HCT116 (cell line): Measurements from ENCODE around the gene IL6ST. TPM values are rescaled to one million over a fixed set of nuclear protein-coding genes. Genes with fewer than 3 reads are reported as not detected.

Experiments
- ATAC-seq: fragments of 200-7000 bp; cut with Tn5 transposase; 2 replicates; pipeline ENCODE4 v1.9.1; 2020; ENCODE audit warnings: mild to moderate bottlenecking, moderate library complexity
- BruUV-seq: library from RNA; stranded (reverse); fragments of 400-500 nt; replicated peaks from 2 replicates; lab custom pipeline; 2021; lab: Mats Ljungman, UMichigan
- CTCF ChIA-PET: fragments of 300-600 bp; sonication (Branson Sonifier 250); formaldehyde crosslinking; loops from one replicate; lab custom pipeline; 2021; ENCODE audit warnings: antibody characterized with exemption; lab: Charles Lee
- POLR2A ChIA-PET: fragments of 300-600, 350-600 bp; sonication (Branson Sonifier 250); formaldehyde crosslinking; loops from one replicate; lab custom pipeline; 2021; ENCODE audit warnings: antibody characterized with exemption; lab: Charles Lee
- RAD21 ChIA-PET, 2 experiments: fragments of 300-600 bp; sonication (Branson Sonifier 250); formaldehyde crosslinking; loops; one replicate each; lab custom pipeline; 2023; ENCODE audit warnings: low total read pairs in 2 of 2; ENCODE audit not compliant: uncharacterized antibody in 2 of 2, unreplicated experiment in 2 of 2, low non-redundant PET in 1 of 2; lab: Charles Lee
- DNase-seq: peaks from one replicate; pipeline ENCODE4 v3.0.0-alpha.2; 2010; ENCODE audit warnings: low read depth, low spot score
- H2AFZ ChIP-seq: fragments of 200-600 bp; shearing (Covaris generic), sonication (generic); 2 replicates; pipeline ENCODE4 v1.6.1; 2017; ENCODE audit warnings: low read depth, mixed run types, mixed read lengths, antibody characterized with exemption, low read length; ENCODE audit not compliant: poor library complexity, severe bottlenecking
- H3K27ac ChIP-seq: 2 replicates; pipeline ENCODE4 v1.5.1; 2012; ENCODE audit warnings: low read depth, low read length
- H3K27me3 ChIP-seq: fragments of 200-600 bp; sonication (generic); 2 replicates; pipeline ENCODE4 v1.6.1; 2016; ENCODE audit warnings: mixed run types, low read length, mixed read lengths; ENCODE audit not compliant: insufficient read depth
- H3K36me3 ChIP-seq, 2 experiments: fragments of 200-500 bp in 1 of 2; fragments of 200-600 bp in 1 of 2; sonication (Bioruptor generic) in 1 of 2; sonication (generic) in 1 of 2; 2 replicates each; pipeline versions ENCODE4 v1.5.1 to v1.6.1; 2014 to 2016; ENCODE audit warnings: low read length in 2 of 2, inconsistent platforms in 1 of 2, mixed read lengths in 1 of 2, mixed run types in 1 of 2; ENCODE audit not compliant: insufficient read depth in 2 of 2, control insufficient read depth in 1 of 2
- H3K4me1 ChIP-seq, 2 experiments: fragments of 200-600 bp in 1 of 2; sonication (generic) in 1 of 2; 2 replicates each; pipeline versions ENCODE4 v1.5.1 to v1.6.1; 2012 to 2017; ENCODE audit warnings: low read length in 2 of 2, inconsistent platforms in 1 of 2, mild to moderate bottlenecking in 1 of 2, mixed read lengths in 1 of 2, mixed run types in 1 of 2, moderate library complexity in 1 of 2; ENCODE audit not compliant: insufficient read depth in 2 of 2, control insufficient read depth in 1 of 2
- H3K4me2 ChIP-seq: fragments of 200-600 bp; sonication (generic); 2 replicates; pipeline ENCODE4 v1.6.1; 2017; ENCODE audit warnings: mixed run types, low read length, mixed read lengths
- H3K4me3 ChIP-seq, 2 experiments: fragments of 200-600 bp in 1 of 2; sonication (generic) in 1 of 2; replicated peaks in 1 of 2; 2 replicates each; pipeline ENCODE4 v1.5.1; 2011 to 2016; ENCODE audit warnings: low read length in 2 of 2, control low read depth in 1 of 2, low read depth in 1 of 2, mild to moderate bottlenecking in 1 of 2, mixed read lengths in 1 of 2, mixed run types in 1 of 2
- H3K79me2 ChIP-seq: fragments of 200-600 bp; sonication (generic); 2 replicates; pipeline ENCODE4 v1.6.1; 2017; ENCODE audit warnings: mild to moderate bottlenecking, mixed run types, low read length, moderate library complexity, mixed read lengths; ENCODE audit not compliant: insufficient read depth
- H3K9ac ChIP-seq: fragments of 200-600 bp; sonication (generic); 2 replicates; pipeline ENCODE4 v1.6.1; 2016; ENCODE audit warnings: low read length, mixed read lengths
- H3K9me2 ChIP-seq: fragments of 200-600 bp; sonication (generic), shearing (Covaris generic); 2 replicates; pipeline ENCODE4 v1.6.1; 2017; ENCODE audit warnings: mixed run types, mild to moderate bottlenecking, moderate library complexity; ENCODE audit not compliant: insufficient read depth
- H3K9me3 ChIP-seq, 2 experiments: fragments of 200-500 bp in 1 of 2; fragments of 200-600 bp in 1 of 2; sonication (Bioruptor generic) in 1 of 2; sonication (generic) in 1 of 2; 2 replicates each; pipeline ENCODE4 v1.6.1; 2014 to 2017; ENCODE audit warnings: low read length in 2 of 2, mixed read lengths in 2 of 2, inconsistent platforms in 1 of 2, low read depth in 1 of 2, mild to moderate bottlenecking in 1 of 2, mixed run types in 1 of 2, moderate library complexity in 1 of 2; ENCODE audit not compliant: control insufficient read depth in 1 of 2, insufficient read depth in 1 of 2
- H4K20me1 ChIP-seq: fragments of 200-600 bp; sonication (generic), shearing (Covaris generic); 2 replicates; pipeline ENCODE4 v1.6.1; 2017; ENCODE audit warnings: mixed run types, mild to moderate bottlenecking, moderate library complexity; ENCODE audit not compliant: insufficient read depth
- ATF3 ChIP-seq: IDR thresholded peaks from 2 replicates; pipeline ENCODE4 v1.6.1; 2012
- EGR1 ChIP-seq: IDR thresholded peaks from 2 replicates; pipeline ENCODE4 v1.6.1; 2012; ENCODE audit warnings: low read depth
- ELF1 ChIP-seq: IDR thresholded peaks from 2 replicates; pipeline ENCODE4 v1.6.1; 2012; ENCODE audit warnings: low read depth, borderline replicate concordance
- EZH2 ChIP-seq: fragments of 200-600 bp; sonication (generic); IDR thresholded peaks from 2 replicates; pipeline ENCODE4 v1.6.1; 2017; ENCODE audit warnings: antibody characterized with exemption, mixed run types
- EZH2phosphoT487 ChIP-seq: fragments of 200-600 bp; IDR thresholded peaks from 2 replicates; pipeline ENCODE4 v1.6.1; 2018; ENCODE audit warnings: antibody characterized with exemption, borderline replicate concordance
- FOSL1 ChIP-seq: IDR thresholded peaks from 2 replicates; pipeline ENCODE4 v1.6.1; 2012; ENCODE audit warnings: low read depth
- JUND ChIP-seq: IDR thresholded peaks from 2 replicates; pipeline ENCODE4 v1.6.1; 2012
- MAX ChIP-seq: IDR thresholded peaks from 2 replicates; pipeline ENCODE4 v1.6.1; 2012
- POLR2A ChIP-seq: IDR thresholded peaks from 2 replicates; pipeline ENCODE4 v1.7.0; 2011; ENCODE audit warnings: borderline replicate concordance; ENCODE audit not compliant: insufficient read depth, insufficient read length; ENCODE audit errors: extremely low read depth
- RAD21 ChIP-seq: IDR thresholded peaks from 2 replicates; pipeline ENCODE4 v1.6.1; 2012; ENCODE audit warnings: low read depth, mild to moderate bottlenecking
- REST ChIP-seq: IDR thresholded peaks from 2 replicates; pipeline ENCODE4 v1.6.1; 2012; ENCODE audit warnings: low read depth
- SIN3A ChIP-seq: IDR thresholded peaks from 2 replicates; pipeline ENCODE4 v1.6.1; 2012; ENCODE audit warnings: low read depth
- SP1 ChIP-seq: IDR thresholded peaks from 2 replicates; pipeline ENCODE4 v1.6.1; 2012; ENCODE audit warnings: low read depth
- SRF ChIP-seq: IDR thresholded peaks from 2 replicates; pipeline ENCODE4 v1.6.1; 2012; ENCODE audit warnings: low read depth
- TCF7L2 ChIP-seq: IDR thresholded peaks from 2 replicates; pipeline ENCODE4 v1.7.0; 2011; ENCODE audit warnings: borderline replicate concordance, inconsistent platforms; ENCODE audit not compliant: insufficient read depth, insufficient read length; ENCODE audit errors: extremely low read depth
- ZBTB33 ChIP-seq: IDR thresholded peaks from 2 replicates; pipeline ENCODE4 v1.6.1; 2011; ENCODE audit warnings: mild to moderate bottlenecking, low read length, moderate library complexity; ENCODE audit not compliant: insufficient replicate concordance; ENCODE audit errors: extremely low read depth
- ZFX ChIP-seq: fragments of 450-650 bp; IDR thresholded peaks from 2 replicates; pipeline ENCODE4 v1.6.1; 2017
- intact Hi-C: fragments of 100-400 bp; cut with micrococcal nuclease; formaldehyde crosslinking; loops from 2 replicates; pipeline ENCODE4 v1.10.0; 2022
- total RNA-seq: library from RNA; stranded (reverse); gene quantifications from one replicate; pipeline ENCODE4 v1.2.1, GENCODE V29; 2021; ENCODE audit not compliant: unreplicated experiment

Gene IL6ST
- total RNA-seq, 1 experiment from 2014 or later = 26.5 TPM

GRCh38 chr5:55985181-55985580, 9.6 kb downstream of the IL6ST start:
- Histone ChIP-seq H4K20me1 (no peaks in the 10 kb centered on the region), H3K4me1 (no peaks in the 10 kb centered on the region), H3K4me3 (no peak overlapping the region), H3K27me3 (no peaks in the 10 kb centered on the region), H3K9me2 (no peaks in the 10 kb centered on the region), H3K79me2 (peaks cover 26% of the 10 kb centered on the region; the same call in 1 of the 2 replicates), H3K9me3 (no peaks in the 10 kb centered on the region), H3K4me2 (no peak overlapping the region), H3K9ac (no peak overlapping the region), H2AFZ (no peak overlapping the region), H3K36me3 (peaks cover 0 to 2% of the 10 kb centered on the region in 2 experiments; a peak in 1 of 4 replicates), H3K27ac (no peak overlapping the region)
- intact Hi-C loops = loop anchor here (2.0 kb wide), 1 partner anchor 76 kb away; no protein-coding TSS in a partner anchor
- ChIA-PET CTCF (no interaction called here), RAD21 (no interaction called here), POLR2A (no interaction called here)
- BruUV-seq = no TSS peak
- ATAC-seq (no peak), DNase-seq (no peak)
- TF ChIP-seq EZH2phosphoT487 = no peak
- TF ChIP-seq ZBTB33 = no peak
- no peak for TF ChIP-seq ZFX
- TF ChIP-seq SIN3A = no peak
- TF ChIP-seq SRF = no peak
- TF ChIP-seq SP1 = no peak
- TF ChIP-seq REST = no peak
- TF ChIP-seq ELF1 = no peak
- no peak for TF ChIP-seq EZH2
- no peak for TF ChIP-seq POLR2A
- TF ChIP-seq TCF7L2 = no peak
- no peak for TF ChIP-seq FOSL1
- no peak for TF ChIP-seq MAX
- TF ChIP-seq RAD21 = no peak
- no peak for TF ChIP-seq ATF3
- no peak for TF ChIP-seq JUND
- no peak for TF ChIP-seq EGR1
